Posterior cingulate gyrus (tissue), 11 donors: ENCODE results near the gene SPG21.

ENCODE experiments used
- DNase-seq, 10 donors: peaks; one replicate each; pipeline versions ENCODE4 v3.0.0 to v3.0.0-alpha.2; 2020 to 2021; ENCODE audit warnings: mixed read lengths in 3 of 10
- intact Hi-C: fragments of 100-400 bp; cut with DNase I; formaldehyde crosslinking; loops from one replicate; pipeline ENCODE4 v1.15.1; 2023

The SPG21 gene

GRCh38 chr15:64944961-64945360 lies 44.8 kb downstream of the SPG21 start:
- DNase-seq, result no peak
- intact Hi-C loops, result no loop called here

DNA sequence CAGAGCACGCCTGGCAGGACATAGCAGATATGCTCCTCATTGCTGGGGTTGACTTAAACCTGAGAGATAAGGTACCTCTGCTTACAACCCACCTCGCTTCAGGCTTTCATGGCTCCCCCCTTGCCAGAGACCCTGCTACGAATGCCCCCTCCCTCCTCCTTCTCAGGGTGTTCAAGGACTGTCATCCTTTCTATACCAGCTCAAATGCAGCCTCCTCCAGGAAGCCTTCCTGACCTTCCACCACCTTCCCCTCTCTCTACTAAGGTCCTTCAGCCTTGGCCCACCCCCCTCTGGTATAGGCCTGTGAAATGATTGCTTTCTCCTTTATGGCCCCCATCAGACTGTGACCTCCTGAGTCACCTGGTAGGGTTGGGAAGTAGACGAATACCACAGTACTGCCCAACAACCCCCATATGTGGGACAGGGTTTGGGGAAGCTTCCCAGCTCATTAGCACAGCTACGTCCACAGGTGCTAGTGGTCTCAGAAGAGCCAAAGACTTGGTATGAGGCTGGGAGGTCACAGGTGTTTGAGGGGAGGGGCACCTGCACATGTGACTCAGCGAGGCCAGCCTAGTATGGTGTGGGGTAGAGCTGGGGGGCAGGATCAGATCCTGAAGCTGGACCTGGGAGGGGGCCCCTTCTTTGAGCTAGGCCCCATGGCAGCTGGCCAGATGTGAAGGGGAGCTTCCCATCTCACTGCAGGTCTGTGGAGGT lies 46.0 kb downstream of the SPG21 start:
- peak in 1 of 10 donors; percentile 21 for DNase-seq

GRCh38 chr15:64942356-64942755 lies 47.4 kb downstream of the SPG21 start:
- peak in 1 of 10 donors; percentile 53 for DNase-seq
- intact Hi-C loops, result no loop called here

More for the DNA sequence above, 46.0 kb downstream of the SPG21 start:
- intact Hi-C loops, result no loop called here

- intact Hi-C loops, result no loop called here
- DNase-seq, result no peak
These were observed 51.5 kb downstream of the SPG21 start for GRCh38 chr15:64938192-64938591.

DNA sequence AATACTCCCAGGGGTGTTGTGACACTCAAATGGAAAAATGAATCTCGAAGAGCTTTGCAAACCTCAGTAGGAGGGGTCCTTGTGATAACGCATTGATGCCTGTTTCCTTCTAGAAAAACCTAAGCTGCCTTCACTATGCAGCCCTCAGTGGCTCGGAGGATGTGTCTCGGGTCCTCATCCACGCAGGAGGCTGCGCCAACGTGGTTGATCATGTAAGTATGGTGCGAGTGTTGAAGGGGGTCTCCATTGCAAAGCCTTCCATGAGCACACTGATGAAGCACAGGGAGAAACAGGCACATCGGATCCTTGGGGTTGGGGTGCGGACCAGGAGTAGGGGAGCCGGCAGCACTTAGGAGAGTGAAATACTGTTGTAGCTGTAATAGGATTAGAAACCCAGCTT lies 55.7 kb downstream of the SPG21 start:
- intact Hi-C loops, result no loop called here
- peak in 2 of 10 donors; percentile 24 to 44 for DNase-seq

GRCh38 chr15:64931381-64931780 lies 58.3 kb downstream of the SPG21 start:
- peak in 2 of 10 donors; percentile 45 to 57 for DNase-seq
- intact Hi-C loops, result no loop called here

DNA sequence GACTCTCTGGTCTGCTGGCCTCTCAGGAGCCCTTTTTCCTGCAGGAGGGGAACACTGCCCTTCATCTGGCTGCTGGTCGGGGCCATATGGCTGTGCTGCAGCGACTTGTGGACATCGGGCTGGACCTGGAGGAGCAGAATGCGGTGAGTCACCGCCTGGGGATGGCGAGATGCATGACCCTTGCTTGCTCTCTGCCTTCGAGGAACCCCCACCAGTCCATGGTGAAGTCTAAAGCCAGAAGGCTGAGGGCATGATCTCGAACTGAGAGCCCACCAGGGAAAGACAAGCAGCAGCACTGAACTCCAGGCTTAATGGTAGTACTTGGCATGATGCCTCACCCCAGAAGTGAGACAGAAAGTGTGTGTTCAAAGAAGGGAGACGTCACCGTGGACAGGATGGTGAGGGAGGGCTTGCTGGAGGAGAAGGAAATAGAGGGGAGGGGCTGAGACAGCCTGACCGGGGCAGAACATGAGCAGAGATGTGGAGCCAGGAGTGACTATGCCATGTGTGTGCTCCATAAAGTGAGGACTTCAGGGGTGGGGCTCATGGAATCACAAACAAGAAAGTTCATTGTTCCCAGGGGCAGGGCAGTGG lies 58.8 kb downstream of the SPG21 start:
- DNase-seq, result peak in 2 of 10 donors; percentile 54 to 79

DNA sequence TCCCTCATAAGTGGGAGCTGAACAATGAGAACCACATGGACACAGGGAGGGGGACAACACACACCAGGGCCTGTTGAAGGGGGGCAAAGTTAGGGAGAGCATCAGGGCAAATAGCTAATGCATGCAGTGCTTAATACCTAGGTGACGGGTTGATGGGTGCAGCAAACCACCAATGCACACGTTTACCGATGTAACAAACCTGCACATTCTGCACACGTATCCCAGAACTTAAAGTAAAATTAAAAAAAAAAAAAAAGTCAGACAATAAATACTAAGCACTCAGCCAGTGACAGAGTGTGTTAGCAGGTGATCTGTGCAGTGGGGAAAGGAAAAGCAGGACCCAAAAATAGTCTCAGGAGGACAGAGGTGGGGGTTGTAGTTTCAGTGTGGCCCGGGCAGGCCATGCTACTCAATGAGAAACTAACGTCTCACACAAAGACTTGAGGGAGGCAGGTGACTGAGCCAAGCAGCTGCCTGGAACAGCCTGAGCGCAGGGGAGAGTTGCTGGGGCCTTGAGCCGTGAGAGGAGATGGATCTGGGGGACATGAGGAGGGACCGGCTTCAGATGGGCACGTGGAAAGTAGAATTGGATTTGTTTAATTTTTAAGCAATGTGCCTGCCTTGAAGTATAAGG lies 59.6 kb downstream of the SPG21 start:
- DNase-seq, result no peak
- intact Hi-C loops, result no loop called here

More for the DNA sequence above, 58.8 kb downstream of the SPG21 start:
- intact Hi-C loops, result no loop called here

DNA sequence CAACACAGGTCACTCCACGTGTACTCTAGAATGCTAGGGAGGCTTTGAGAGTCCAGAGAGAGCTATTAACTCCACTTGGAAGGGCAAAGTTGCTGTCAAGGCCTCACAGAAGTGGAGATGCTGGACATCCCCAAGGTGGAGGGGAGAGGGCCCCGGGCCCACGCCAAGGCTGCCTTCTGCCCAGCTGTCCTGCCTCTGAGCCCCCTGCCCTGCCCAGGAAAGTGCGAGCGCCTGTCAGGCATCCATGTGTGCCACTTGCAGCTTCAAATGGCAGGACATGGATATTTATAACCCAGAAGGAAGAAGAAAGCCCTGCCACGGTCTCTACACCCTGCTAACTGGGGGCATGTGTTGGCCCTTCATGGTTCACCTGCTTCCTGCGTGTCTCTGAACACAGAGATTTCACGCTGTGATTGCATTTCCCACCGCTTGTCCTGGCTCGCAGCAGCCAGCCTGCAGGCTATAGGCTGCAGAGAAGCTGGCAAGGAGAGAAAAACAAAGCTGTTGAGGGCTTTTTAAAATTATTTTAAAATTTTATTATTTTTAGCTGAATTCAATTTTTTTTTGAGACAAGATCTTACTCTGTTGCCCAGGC lies 61.0 kb downstream of the SPG21 start:
- intact Hi-C loops, result no loop called here
- DNase-seq, result peak in 2 of 10 donors; percentile 40 to 64

DNA sequence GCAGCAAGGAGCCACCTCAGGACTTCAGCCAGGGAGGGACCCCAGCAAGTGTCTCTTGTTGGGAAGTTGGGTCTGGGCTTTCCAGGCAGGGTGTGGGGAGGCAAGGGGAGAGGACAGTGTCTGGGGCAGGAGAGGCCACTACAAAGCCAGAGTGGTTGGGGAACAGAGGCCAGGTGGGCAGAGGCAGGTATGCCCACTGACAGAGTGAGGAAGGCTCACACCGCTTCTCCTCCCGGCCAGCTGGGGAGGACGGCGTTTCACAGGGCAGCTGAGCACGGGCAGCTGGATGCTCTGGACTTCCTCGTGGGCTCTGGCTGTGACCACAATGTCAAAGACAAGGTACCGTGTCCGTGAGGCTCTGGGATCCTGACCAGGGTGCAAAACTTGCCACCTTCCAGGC lies 63.1 kb downstream of the SPG21 start:
- peak in 1 of 10 donors; percentile 26 for DNase-seq
- intact Hi-C loops, result no loop called here

DNA sequence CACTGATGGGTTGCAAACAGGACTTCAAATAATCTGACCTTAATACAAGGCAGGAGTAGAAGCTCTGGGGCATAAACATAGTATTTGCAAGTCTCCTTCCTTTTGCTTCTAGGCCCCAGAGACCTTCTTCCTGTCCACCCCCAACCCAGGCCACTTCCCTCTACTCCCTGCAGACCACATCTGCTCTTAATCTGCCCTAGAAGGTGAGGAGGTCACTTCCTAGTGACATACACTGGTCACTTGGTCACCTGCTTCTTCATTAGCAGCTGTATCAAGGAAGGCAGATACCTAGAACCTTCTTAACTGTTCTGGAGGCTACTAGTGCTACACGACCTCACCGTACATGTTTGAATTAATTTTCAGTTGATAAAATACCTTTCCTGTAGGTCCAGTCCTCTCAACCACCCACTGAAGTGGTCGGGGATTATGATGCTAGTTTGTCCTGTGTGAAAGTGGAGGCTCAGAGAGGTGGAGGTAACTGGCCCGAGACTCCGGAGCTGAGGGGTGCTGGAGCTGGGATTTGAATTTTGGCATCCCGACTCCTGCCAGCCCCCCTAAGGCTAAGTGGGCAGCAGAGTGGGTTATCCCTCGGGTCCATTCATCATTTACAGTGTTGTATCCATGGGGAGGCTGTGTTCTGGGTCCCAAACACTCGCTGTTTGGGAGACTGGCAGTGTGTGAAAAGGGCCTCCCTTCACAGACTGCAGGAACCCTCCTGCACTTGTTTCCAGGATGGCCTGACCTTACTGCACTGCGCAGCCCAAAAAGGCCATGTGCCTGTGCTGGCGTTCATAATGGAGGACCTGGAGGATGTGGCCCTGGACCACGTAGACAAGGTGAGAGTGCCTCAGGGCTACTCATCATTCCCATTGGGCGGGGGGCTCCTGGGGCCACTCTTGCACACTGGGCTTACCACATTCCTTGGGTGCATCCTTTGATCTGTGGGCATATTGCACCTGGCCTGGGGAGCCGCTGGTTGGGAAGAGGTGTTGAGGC lies 64.1 kb downstream of the SPG21 start:
- peak in 1 of 10 donors; percentile 57 for DNase-seq
- intact Hi-C loops, result no loop called here

GRCh38 chr15:64923546-64923945 lies 66.2 kb downstream of the SPG21 start:
- DNase-seq, result peak in 1 of 10 donors; percentile 49
- intact Hi-C loops, result no loop called here

DNA sequence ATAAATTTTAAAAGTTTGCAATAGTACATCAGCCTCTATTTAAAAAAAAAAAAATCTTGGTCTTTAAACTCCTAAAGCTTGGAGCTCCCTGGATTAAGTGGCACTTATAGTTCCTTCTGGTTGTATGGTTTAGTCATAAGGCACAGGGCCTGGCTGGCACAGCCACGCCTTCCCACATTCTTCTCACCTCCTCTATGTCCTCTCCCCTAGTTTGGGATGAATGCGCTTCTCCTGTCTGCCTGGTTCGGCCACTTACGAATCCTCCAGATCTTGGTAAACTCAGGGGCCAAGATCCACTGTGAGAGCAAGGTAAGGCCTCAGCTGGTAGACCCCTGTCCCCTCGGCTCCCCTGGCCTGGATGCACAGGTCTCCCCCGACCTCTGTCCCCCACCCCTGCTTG lies 68.0 kb downstream of the SPG21 start:
- no peak for DNase-seq
- intact Hi-C loops, result no loop called here

- intact Hi-C loops, result no loop called here
- DNase-seq, result peak in 1 of 10 donors; percentile 51
These were observed 70.0 kb downstream of the SPG21 start for GRCh38 chr15:64919721-64920120.

- DNase-seq, result peak in 1 of 10 donors; percentile 55
- intact Hi-C loops, result no loop called here
These were observed 72.5 kb downstream of the SPG21 start for GRCh38 chr15:64917211-64917610.

- DNase-seq, result peak in 1 of 10 donors; percentile 7
- intact Hi-C loops, result no loop called here
These were observed 73.3 kb downstream of the SPG21 start for GRCh38 chr15:64916365-64916764.

DNA sequence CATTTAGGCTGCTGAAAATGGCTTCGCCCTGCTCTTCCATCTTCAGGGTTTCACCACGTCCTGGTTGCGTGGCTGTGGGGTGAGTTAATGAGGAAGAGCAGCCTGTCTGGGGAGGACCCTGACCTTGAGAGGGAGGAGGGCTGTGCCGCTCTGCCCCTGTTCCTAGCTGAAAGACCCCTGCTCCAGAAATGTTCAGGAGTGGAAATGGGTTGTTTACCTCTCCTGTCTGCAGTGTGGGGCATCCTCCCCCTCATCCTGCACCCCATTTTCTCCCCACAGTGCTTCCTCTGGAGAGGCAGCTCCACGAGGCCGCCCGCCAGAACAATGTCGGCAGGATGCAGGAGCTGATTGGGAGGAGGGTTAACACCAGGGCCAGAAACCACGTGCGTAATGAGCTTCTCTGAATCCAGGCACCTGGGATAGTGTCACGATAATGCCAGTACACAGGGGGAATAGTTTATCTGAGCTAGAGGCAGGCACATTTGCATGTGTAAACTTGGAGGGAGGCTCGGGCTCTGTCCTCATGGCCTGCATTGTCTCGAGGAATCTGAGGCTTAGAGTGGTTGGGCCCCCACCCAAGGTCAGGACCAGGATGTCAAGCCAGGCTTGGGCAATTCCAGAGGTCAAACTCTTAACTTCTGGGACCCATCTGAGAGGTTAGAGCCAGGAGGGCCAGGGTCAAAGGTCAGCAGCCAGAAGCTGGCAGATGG lies 74.0 kb downstream of the SPG21 start:
- intact Hi-C loops, result no loop called here

More for the DNA sequence above, 74.0 kb downstream of the SPG21 start:
- peak in 1 of 10 donors; percentile 32 for DNase-seq
